Pancreas (tissue), 10 donors: ENCODE measurements around the gene CDH4. TPM values are rescaled to one million over a fixed set of nuclear protein-coding genes. Genes with fewer than 3 reads are reported as not detected.

Experiments
- ATAC-seq, 4 donors: fragments of 200-7000 bp; cut with Tn5 transposase; one replicate each; pipeline versions ENCODE4 v1.8.0 to v1.9.1; 2020; ENCODE audit warnings: mild to moderate bottlenecking in 4 of 4, moderate library complexity in 4 of 4
- DNase-seq, 6 donors: peaks; one replicate each; pipeline ENCODE4 v3.0.0-alpha.2; 2020
- FAIRE-seq: peaks from 2 replicates; lab custom pipeline; 2012; peaks lifted over from hg19 to GRCh38; lab: Jason Lieb, UNC
- H3K27ac ChIP-seq, 4 donors: fragments of 200-600 bp; sonication (generic); 1 replicate in 3 of 4; 2 replicates in 1 of 4; pipeline versions ENCODE4 v1.5.0 to v1.8.0; 2020
- H3K27me3 ChIP-seq, 4 donors: fragments of 200-600 bp; one replicate each; pipeline ENCODE4 v1.8.0; 2021
- H3K36me3 ChIP-seq, 3 donors: fragments of 200-600 bp; sonication (generic) in 1 of 3; one replicate each; pipeline versions ENCODE4 v1.5.0 to v1.8.0; 2020 to 2021
- H3K4me1 ChIP-seq, 3 donors: fragments of 200-600 bp; one replicate each; pipeline ENCODE4 v1.8.0; 2021
- H3K4me3 ChIP-seq, 4 donors: fragments of 200-600 bp; sonication (generic) in 2 of 4; one replicate each; pipeline versions ENCODE4 v1.5.0 to v1.8.0; 2020 to 2021
- H3K9me3 ChIP-seq, 4 donors: fragments of 200-600 bp; one replicate each; pipeline ENCODE4 v1.8.0; 2021
- CTCF ChIP-seq, 4 donors: fragments of 200-600 bp; sonication (generic) in 3 of 4; IDR thresholded peaks; one replicate each; pipeline versions ENCODE4 v1.5.0 to v1.8.0; 2021; ENCODE audit warnings: antibody characterized with exemption in 4 of 4
- WGBS, 2 donors: extraction: QIAGEN DNeasy Blood & Tissue Kit; methylation state at CpG; one replicate each; pipeline ENCODE4 v1.1.7; 2013; 5-methylcytosine and 5-hydroxymethylcytosine counted together
- intact Hi-C, 3 donors: fragments of 100-400 bp; cut with DNase I; formaldehyde crosslinking; loops; one replicate each; pipeline versions ENCODE4 v1.11.1 to v1.14.2; 2022
- polyA plus RNA-seq, 2 donors: library from polyadenylated mRNA; stranded (reverse); fragments of 200-250 nt; gene quantifications; one replicate each; pipeline ENCODE4 v1.2.3, GENCODE V29; 2013
- total RNA-seq, 6 donors: library from RNA; stranded (reverse); fragmentation: NEBNext Ultra II Directional in 4 of 6; extraction: Animal tissue kit (Norgen Biotek cat#: 25700) in 4 of 6; gene quantifications; one replicate each; pipeline versions ENCODE4 v1.2.1 to v1.2.4, GENCODE V29; 2021 to 2023
- donor health status: healthy with polysubstance abuse.
- donor health status: DM: no; HTN: no; CAD: no; lungs with moderate emphysema.
- donor health status: DM: no; HTN: no; CAD: no.
- donor health status: control.
- donor health status: control.
- donor health status: Bipolar disorder and iron deficiency.
- donor health status: DM: yes; HTN: yes; CAD: no.
- donor health status: DM: no; HTN: no; CAD: no.
- donor health status: DM: no; HTN: no; CAD: no.
- donor health status: DM: yes; HTN: yes; CAD: no.

CDH4 gene
- total and polyA plus RNA-seq, 8 donors, result 0.04 to 1.4 (median 0.27) TPM

GRCh38 chr20:61976263-61976643, 724.2 kb downstream of the CDH4 start:
- Histone ChIP-seq H3K4me1 (no peaks in the 10 kb centered on the region), H3K36me3 (peaks cover 0 to 21% (median 5%) of the 10 kb centered on the region in 3 donors), H3K4me3 (no peak overlapping the region), H3K27me3 (no peaks in the 10 kb centered on the region), H3K9me3 (no peaks in the 10 kb centered on the region), H3K27ac (no peak overlapping the region)
- no peak for ATAC-seq
- no peak for FAIRE-seq
- intact Hi-C loops, result no loop called here
- WGBS, 2 donors, result 95 to 97% methylated on average over 9 of the region's 9 CpGs
- DNase-seq, result no peak
- no peak for TF ChIP-seq CTCF (IDR thresholded peaks at IDR 0.05)

- FAIRE-seq (no peak), DNase-seq (no peak), ATAC-seq (no peak)
- Histone ChIP-seq H3K4me3 (no peak overlapping the region), H3K9me3 (no peaks in the 10 kb centered on the region), H3K4me1 (no peaks in the 10 kb centered on the region), H3K27me3 (no peaks in the 10 kb centered on the region), H3K36me3 (peaks cover 0 to 21% (median 5%) of the 10 kb centered on the region in 3 donors), H3K27ac (no peak overlapping the region)
- WGBS, 2 donors, result 95 to 97% methylated on average over 44 to 45 of the region's 45 CpGs
- no peak for TF ChIP-seq CTCF (IDR thresholded peaks at IDR 0.05)
- intact Hi-C loops, result no loop called here
Observed at GRCh38 chr20:61976644-61977418, 724.8 kb downstream of the CDH4 start.

- Histone ChIP-seq H3K4me1 (no peaks in the 10 kb centered on the region), H3K9me3 (no peaks in the 10 kb centered on the region), H3K27me3 (no peaks in the 10 kb centered on the region), H3K4me3 (no peak overlapping the region), H3K27ac (no peak overlapping the region), H3K36me3 (peaks cover 0 to 21% (median 5%) of the 10 kb centered on the region in 3 donors)
- intact Hi-C loops, result no loop called here
- DNase-seq, result no peak
- WGBS, 2 donors, result 95 to 98% methylated on average over 10 of the region's 10 CpGs
- FAIRE-seq, result no peak
- TF ChIP-seq CTCF (IDR thresholded peaks at IDR 0.05), result no peak
- no peak for ATAC-seq
Observed at GRCh38 chr20:61977419-61977786, 725.3 kb downstream of the CDH4 start.

- WGBS, 2 donors, result 95 to 98% methylated on average over 14 to 20 of the region's 20 CpGs
- intact Hi-C loops, result no loop called here
- Histone ChIP-seq H3K4me1 (no peaks in the 10 kb centered on the region), H3K36me3 (peaks cover 0 to 14% (median 5%) of the 10 kb centered on the region in 3 donors), H3K27me3 (no peaks in the 10 kb centered on the region), H3K9me3 (no peaks in the 10 kb centered on the region), H3K4me3 (no peak overlapping the region), H3K27ac (no peak overlapping the region)
- no peak for DNase-seq
- no peak for FAIRE-seq
- no peak for ATAC-seq
- no peak for TF ChIP-seq CTCF (IDR thresholded peaks at IDR 0.05)
Observed at GRCh38 chr20:61978491-61978890, 726.4 kb downstream of the CDH4 start.

- no peak for DNase-seq
- Histone ChIP-seq H3K9me3 (no peaks in the 10 kb centered on the region), H3K4me1 (no peaks in the 10 kb centered on the region), H3K27ac (no peak overlapping the region), H3K27me3 (no peaks in the 10 kb centered on the region), H3K36me3 (peaks cover 0 to 10% (median 2%) of the 10 kb centered on the region in 3 donors), H3K4me3 (no peak overlapping the region)
- ATAC-seq, result no peak
- FAIRE-seq, result no peak
- no peak for TF ChIP-seq CTCF (IDR thresholded peaks at IDR 0.05)
- WGBS, 2 donors, result 94 to 96% methylated on average over 11 to 12 of the region's 12 CpGs
- intact Hi-C loops, result no loop called here
Observed at GRCh38 chr20:61979090-61979489, 727.0 kb downstream of the CDH4 start.
